Suppressor macrophage treated with lipopolysaccharide for 1 hour (primary cell): ENCODE results near the gene FAM174C.
A peak's percentile ranks its signal among the peaks of the same experiment; 100 is the strongest.
"Not testable (repeated sequence)": the region's sequence is repeated elsewhere in the genome, so short reads cannot be mapped to it uniquely, and the experiment has no call there.

Source experiments
- DNase-seq, 3 donors: peaks; one replicate each; pipeline ENCODE4 v3.0.0-alpha.2; 2020 to 2022

The FAM174C gene

DNA sequence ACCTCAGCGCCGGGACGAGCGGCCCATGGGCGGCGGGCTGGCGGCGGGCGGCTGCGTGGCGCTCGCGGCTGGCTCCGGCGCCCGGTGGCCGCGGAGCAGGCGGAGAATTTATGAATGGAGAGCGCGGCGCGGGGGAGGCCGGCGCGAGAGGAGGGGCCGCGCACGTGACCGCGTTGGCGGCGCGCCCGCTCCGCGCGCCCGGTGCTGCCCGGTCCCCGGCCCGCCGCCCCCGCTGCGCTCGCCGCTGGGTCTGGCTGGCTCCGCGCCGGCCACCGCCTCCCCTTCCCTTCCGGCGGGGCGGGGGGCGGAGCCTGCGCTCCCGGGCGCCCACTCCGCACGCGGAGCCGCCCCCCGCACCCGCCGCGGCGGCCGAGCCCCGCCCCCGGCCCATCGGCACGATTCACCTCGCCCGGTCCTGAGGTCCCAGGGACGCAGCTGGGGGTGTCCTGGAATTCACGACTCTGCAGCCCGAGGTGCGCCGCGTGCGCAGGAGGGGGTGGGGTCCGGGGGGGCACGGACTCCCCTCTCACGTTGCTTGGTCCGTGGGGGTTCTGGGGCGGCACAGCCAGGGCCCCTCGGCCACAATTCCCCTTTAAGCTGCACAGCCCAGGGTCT lies 37.5 kb upstream of the FAM174C start, which contains the start of gene CBARP:
TSS of gene CBARP (minus strand) at position 252 of the 615 bp plus-strand sequence. CDS start 1,905 bp downstream, outside the sequence.
- DNase-seq = peak; percentile 45 to 78 (median 50)

DNA sequence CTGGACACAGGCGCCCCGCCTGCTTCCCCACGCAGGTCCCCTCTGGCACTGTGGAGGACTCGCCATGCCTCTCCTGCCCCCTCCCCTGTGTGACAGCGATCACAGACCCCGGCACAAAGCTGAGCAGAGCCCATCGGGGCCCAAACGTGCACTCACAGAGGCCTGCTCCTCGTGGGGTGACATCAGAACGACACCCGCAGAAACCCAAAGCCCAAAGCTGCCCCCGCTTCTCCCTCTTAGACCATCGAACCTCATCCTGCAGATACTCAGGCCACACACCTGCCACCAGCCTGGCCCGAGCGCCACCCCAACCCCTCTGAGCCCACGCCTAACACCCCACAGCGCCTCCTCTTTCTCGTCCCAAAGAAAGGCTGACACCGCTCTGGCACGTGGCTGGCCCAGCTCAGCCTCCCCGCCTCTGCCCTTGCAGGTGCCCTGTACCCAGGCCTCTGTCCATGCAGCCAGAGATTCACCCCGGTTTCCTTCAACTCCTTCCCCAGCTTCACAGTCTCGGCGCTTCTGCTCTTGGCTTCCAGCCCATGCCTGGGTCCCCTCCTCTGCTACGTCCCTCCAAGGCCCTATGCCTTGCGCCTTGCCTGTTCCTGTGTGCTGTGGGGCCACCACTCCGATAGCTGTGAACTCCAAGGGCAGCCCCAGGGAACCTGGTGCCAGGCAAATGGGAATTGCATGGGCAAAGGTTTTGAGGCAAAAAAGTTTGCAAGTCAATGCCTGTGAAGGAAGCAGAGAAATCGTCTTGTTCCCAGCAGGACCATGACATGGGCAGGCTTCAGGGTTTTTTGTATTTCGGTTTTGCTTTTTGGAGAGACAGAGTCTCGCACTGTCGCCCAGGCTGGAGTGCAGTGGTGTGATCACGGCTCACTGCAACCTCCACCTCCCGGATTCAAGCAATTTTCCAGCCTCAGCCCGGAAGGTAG lies 36.7 kb upstream of the FAM174C start:
- no peak for DNase-seq

DNA sequence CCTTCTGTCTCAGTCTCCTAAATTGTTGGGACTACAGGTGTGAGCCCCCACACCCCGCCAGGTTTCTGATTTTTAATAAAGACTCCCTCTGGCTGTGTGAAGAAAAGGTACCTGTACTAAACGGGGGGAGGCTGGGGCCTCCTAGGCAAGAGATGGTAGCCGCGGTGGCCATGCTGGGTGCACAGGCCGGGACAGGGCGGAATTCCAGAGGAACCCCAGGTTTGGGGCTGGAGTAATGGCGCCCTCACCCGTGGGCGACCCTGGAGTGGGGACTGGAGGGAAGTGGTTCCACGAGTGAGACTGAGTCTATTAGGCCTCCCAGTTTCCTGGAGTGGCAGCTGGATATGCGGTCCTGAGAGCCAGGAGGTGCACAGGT lies 35.9 kb upstream of the FAM174C start:
- peak in 1 of 3 donors; percentile 17 for DNase-seq

DNA sequence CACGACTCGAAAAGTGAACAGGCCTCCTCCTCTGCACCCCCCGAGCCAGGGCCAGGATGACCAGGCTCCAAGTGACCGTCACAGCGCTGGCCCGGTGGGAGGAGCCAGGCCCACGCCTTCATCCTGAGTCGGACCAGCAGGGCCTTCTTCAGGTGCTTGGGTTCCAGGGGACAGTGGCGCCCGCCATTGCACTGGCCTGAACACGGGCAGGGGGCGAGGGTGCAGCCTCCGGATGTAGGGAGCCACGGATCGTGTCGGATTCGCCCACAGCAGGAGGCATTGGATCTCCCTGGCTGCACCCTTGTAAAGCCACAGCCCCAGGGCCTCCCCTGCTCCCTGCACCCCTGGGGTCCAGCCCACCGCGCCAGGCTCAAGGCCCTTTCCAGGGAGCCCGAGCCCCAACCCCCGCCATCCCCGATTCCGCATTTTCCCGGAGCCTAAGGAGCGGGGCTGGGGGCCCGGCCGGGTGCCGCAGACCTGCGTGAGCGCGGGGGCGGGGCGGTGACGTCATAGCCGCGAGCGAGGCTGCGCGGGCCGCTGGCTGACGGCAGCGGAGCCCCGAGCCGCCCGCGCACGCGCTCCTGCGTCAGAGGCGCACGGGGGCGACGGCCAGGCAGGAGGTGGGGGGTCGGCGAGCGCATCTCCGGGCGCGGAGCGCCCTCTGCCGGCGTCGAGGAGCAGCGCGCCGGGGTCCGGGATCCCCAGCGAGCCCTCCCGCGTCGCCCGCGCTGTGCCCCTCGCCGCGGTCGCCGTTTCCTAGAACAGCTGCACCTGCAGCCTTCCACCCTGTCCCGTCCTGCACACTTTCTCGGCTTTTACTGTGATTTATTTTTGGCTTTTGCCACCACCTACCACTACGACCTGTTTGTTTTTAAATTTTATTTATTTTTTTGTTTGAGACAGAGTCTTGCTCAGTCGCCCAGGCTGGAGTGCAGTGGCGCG lies 35.3 kb upstream of the FAM174C start:
- DNase-seq = peak; percentile 98 to 99 (median 99)

DNA sequence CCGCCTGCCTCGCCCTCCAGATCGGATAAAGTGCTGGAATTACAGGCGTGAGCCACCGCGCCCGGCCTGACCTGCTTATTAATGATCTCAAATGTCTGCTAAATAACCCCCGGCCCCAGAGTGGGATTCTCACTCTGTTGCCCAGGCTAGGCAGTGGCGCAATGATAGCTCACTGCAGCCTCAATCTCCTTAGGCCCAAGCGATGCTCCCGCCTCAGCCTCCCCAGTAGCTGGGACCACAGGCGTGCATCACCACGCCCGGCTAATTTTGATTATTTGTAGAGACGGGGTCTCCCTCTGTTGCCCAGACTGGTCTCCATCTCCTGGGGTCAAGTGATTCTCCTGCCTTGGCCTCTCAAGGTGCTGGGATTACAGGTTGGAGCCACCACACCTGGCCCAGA lies 34.4 kb upstream of the FAM174C start:
- DNase-seq = no peak

DNA sequence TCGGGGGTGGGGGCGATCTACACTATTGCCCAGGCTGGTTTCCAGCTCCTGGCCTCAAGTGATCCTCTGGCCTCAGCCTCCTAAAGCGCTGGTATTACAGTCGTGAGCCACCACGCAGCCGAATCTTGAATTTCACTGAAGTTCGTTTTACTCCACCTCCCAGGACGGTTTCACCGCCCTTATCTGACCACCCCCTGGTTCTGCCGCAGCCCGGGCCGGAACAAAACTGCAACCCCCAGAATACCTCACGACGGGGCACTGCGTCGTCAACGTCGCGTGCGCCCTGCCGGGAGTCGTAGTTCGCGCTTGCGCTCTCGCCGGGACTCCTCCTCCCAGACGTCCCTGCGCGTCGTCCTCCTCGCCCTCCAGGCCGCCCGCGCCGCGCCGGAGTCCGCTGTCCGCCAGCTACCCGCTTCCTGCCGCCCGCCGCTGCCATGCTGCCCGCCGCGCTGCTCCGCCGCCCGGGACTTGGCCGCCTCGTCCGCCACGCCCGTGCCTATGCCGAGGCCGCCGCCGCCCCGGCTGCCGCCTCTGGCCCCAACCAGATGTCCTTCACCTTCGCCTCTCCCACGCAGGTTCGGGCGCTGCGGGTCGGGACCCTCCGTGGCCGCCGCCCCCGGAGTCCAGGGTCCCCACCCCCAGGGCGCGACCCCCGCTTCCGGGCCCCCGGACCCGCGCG lies 33.8 kb upstream of the FAM174C start, which contains the start of gene ATP5F1D:
TSS of gene ATP5F1D (plus strand) at position 335 of the 679 bp plus-strand sequence. CDS start at position 435, 100 bp downstream.
- peak; percentile 96 to 98 (median 98) for DNase-seq

DNA sequence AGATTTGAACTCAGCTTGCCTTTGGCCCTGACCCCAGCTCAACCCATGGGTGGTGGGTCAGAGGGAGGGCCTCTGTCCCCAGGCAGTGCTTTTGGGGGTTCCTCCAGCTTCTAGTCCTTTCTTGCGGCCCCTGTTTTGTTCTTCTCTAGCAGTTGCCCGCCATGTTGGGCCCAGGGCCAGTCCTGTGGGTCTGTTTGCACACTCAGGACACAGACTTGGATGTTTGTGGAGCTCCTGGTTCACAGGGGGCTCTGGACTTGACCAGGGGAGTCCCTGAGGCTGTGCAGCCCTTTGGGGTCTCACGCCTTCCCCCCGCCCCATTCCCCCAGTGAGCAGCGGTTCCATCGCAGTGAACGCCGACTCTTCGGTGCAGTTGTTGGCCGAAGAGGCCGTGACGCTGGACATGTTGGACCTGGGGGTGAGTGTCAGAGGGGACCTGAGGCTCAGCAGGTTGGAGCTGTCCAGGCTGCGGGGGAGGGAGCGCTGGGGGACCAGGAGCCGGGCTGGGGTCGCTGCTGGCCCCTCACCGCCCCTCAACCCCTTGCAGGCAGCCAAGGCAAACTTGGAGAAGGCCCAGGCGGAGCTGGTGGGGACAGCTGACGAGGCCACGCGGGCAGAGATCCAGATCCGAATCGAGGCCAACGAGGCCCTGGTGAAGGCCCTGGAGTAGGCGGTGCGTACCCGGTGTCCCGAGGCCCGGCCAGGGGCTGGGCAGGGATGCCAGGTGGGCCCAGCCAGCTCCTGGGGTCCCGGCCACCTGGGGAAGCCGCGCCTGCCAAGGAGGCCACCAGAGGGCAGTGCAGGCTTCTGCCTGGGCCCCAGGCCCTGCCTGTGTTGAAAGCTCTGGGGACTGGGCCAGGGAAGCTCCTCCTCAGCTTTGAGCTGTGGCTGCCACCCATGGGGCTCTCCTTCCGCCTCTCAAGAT lies 31.3 kb upstream of the FAM174C start:
- peak; percentile 87 to 93 (median 90) for DNase-seq

DNA sequence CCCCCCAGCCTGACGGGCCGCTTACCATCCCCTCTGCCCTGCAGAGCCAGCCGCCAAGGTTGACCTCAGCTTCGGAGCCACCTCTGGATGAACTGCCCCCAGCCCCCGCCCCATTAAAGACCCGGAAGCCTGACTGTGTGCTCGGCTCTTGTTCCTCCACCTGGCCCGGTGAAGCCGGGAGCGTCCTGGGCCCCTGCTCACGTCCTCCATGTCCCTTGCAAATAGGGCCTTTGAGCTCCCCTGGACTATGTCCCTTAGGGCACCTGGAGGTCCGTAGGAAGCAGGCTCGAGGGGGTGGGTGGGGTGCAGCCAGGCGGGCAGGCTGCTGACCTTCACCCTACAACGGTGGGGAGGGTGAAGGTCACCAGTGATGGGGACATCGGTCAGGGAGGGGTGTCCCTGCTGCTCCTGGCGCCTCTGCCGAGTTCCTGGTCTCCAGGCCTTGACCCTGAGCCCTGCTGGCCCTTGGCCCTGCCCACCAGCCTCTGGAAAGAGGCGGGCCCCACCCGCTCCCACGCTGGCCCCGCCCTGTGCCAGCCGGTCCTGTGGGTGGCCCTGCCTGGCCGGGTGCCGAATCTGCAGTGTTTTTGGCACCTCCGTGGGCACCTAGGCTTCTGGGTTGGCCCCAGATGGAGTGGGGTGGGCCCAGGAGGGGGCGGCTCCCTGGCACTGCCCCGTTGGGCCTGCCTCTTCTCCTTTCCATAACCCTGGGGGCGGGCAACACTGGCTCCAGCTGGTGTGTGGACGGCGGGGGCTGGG lies 30.5 kb upstream of the FAM174C start:
- peak; percentile 77 to 90 (median 77) for DNase-seq

DNA sequence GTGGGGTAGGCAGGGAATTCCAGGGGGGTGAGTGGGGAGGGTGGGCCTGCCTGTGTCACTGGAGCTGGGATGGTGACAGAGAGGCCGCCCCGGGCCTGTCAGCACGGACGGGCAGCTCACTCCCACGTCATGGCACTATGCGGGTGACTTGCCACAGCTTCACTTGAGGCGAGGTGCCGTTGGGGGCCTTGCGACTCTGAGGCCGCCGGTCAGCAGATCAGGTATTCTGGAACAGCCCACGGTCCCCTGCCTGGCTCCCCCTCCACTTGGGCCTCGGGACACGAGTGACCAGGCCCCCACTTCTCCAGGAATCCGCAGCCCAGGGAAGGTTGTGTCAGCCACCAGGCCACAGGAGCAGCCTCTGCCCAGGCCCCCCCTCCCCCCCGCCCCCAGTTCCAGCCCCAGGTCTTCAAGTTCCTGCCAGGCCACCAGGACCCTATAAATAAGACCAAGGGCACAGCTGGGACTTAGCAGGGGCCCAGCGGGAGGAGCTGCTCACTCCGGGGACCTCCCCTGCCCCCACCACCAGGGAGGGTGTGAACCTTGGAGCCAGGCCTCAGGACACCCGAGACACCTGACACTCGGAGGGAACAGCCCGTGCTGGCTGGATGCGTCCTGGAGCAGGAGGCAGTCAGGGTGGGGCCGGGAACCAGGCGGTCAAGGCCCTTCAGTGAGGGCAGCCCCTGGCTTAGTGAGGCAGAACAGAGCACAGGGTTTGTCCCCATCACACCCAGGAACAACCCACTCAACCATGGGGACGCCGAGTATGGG lies 29.7 kb upstream of the FAM174C start:
- no peak for DNase-seq

DNA sequence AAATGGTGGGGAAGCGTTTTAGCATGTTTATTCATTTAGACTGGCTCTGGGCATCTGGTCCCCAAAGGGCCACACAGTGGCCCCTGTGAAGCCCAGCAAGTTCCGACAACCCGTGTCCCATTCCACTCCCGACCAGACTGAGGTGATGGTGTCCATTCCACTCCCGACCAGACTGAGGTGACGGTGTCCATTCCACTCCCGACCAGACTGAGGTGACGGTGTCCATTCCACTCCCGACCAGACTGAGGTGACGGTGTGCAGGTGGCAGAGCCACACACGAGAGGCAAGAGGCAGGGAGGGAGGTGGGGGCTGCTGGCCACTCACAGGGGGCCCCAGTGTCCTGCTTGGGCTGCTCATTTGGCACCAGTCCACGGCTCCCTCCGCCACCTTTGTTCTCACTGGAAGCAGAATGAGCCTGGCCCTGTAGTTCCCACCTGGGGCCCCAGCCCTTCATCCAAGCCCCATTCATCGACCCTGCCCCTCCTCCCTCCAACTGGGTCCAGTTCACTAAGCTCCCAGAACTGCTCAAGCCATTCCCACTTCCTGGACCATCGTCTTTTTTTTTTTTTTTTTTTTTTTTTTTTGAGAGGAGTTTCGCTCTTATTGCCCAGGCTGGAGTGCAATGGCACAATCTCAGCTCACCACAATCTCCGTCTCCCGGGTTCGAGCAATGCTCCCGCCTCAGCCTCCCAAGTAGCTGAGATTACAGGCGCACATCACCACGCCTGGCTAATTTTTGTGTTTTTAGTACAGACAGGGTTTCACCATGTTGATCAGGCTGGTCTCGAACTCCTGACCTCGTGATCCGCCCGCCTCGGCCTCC lies 28.9 kb upstream of the FAM174C start:
- not testable (repeated sequence) for DNase-seq

DNA sequence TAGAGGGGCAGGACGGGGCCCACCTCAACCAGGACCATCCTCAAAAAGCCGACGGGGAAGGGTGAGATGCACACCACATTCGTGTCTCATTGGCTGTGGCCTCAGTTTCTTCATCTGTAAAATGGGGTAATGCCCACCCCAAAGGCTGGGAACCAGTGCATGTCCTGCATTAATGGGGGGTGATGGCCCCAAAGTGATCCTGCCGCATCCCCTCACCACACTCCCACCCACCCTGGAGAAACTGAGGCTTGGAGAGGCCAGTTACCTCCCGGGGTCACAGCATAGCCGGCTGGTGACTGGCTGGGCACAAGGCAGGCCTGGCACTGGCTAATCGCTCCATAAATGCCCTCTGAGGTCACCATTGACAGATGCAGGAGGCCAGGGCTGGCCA lies 27.6 kb upstream of the FAM174C start:
- no peak for DNase-seq

DNA sequence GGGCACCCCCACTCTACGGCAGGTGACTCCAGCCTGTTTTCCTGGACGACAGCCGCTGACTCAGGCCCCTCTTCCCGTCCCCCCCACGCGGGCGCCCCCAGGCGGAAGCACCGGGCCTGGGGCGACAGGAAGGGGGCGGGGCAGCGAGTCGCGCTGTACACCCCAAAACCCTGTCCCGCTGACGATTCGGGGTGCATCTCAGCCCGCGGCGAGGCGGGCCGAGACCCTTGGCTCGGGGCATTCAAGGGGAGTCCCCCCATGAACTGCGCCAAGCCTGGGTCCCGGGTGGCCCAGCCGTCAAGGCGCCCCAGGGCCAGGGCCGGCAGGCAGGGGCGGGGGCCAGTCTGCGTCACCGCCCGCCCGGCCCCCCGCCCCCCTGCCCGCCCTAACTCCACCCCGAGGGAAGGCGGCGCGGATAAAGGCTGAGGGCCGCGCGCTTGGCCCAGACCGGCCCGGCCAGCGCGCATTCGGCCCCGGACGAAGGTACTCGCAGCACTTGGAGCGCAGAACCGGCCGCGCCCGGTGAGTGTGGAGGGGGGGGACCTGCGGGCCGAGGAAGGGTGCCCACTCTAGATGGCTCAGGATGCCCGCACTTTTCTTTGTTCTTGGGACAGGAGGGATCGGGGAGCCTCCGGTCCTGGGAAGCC lies 27.1 kb upstream of the FAM174C start, which contains the start of gene MIDN:
TSS of gene MIDN (plus strand) at position 445 of the 647 bp plus-strand sequence. CDS start 1,714 bp downstream, outside the sequence.
- DNase-seq = peak; percentile 92 to 96 (median 93)

DNA sequence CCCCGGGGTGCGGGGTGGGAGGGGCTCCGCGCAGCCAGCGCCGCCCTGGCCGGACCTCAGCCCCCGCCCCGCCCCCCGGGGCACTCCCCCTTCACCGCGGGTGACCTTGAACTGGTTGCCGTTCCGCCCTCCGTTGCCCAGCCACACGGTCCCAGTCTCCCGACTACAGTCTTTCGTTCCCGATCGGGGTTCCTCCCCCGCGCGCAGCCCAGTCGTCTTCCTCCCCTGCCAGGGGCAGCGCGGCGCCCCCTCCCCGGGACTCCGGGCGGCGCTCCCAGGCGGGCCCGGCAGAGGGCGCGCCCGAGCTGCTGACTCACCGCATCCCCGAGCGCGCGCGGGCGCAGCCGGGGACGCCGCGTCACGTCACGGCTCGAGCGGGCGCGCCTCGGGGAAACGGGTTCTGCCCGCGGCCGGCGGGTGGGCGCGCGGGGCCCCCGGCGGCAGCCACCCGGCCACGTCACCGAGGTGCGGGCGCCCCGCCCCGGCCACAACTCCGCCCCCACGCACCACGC lies 26.5 kb upstream of the FAM174C start:
- peak; percentile 88 to 96 (median 94) for DNase-seq

DNA sequence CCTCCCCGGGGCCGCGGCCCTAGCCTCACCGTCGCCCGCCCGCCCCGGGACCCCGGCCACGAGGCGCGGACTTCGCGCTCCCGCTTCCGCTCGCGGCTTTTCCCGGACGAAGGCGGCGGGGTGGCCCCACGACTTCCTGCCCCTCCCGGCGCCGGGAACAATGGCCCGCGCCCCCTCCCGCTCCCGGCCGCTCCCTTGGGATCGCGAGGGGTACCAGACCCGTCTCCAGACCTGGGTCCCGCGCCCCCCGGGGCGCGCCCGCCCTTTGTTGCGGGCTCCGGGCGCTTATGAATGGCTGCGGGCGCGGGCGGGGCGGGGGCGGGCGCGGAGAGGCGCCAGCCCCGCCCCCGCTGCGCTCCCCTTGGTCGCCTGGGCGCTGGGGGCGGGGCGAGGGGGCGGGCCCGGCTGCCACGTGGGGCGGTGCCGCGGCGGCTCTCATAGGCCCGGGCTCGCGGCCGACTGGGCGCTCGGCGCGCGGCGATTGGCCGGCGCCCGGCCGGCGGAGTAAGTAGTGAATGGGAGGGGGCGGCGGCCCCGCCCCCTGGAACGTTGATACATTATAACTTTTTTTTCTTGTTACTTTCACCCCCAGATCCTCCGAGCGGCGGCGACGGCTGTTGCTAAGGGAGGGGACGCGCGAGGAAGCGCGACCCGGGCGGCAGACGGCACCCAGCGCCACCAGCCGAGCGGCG lies 25.9 kb upstream of the FAM174C start:
- DNase-seq = peak; percentile 97 to 100 (median 99)

DNA sequence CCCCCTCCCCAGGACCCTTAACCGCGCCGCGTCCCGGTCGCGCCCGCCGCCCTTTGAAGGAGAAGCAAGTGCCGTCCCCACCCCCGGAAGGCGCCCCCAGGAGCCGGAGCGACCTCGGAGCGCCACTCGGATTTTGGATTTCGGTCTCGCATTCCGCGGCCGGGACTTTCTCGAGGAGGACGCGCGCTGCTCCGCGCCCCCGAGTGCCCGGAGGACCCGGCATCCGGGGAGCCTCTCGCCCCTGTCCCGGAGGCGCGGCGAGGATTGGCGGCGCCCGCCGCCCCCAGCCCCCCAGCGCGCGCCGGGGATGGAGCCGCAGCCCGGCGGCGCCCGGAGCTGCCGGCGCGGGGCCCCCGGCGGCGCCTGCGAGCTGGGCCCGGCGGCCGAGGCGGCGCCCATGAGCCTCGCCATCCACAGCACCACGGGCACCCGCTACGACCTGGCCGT lies 25.3 kb upstream of the FAM174C start:
- no peak for DNase-seq

DNA sequence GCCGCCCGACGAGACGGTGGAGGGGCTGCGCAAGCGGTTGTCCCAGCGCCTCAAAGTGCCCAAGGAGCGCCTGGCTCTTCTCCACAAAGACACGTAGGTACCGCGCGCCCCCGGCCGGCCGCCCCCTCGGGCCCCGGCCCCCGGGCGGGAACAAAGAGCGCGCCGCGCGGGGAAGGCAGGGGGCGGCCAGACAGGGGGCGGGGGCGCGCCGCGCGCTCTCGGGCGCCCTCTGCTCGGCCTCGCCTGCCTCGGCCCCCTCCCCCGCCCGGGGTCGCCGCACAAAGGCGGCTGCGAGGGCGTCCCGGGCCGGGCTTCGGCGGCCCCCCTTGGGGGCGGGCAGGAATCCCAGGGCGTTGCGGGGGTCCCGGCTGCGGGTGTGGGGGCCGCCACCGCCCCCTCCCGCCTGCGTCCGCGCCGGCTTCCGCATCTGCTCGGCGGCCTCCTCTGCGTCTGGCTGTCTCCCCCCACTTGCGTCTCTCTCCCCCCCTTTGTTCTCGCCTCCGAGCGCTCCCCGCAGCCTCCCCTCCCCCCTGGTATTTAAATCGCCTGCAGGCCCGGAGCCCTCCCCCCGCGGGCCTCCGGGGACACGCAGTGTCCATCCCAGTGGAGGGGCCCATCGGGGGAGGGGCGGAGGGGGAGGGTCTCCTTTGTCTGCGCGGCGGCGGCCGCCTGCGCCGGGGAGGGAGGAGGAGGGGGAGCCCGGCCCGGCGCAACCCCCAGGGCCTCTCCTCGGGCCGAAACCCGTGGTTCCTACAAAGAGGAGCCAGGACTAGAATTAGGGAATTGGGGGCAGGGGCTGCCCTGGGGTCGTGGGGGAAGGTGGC lies 24.7 kb upstream of the FAM174C start:
- peak in 2 of 3 donors; percentile 27 to 56 for DNase-seq
